Activated CD8-positive, alpha-beta memory T cell treated with anti-CD3 and anti-CD28 coated beads, Interleukin-2, amount 50 U/mL, for 24 hours (primary cell): ENCODE data around the gene DNAJC30.
A peak's percentile ranks its signal among the peaks of the same experiment; 100 is the strongest.
"Not testable (repeated sequence)": the region's sequence is repeated elsewhere in the genome, so short reads cannot be mapped to it uniquely, and the experiment has no call there.

ENCODE experiments used
- DNase-seq: peaks from one replicate; pipeline ENCODE4 v3.0.0-alpha.2; 2020; ENCODE audit errors: extremely low read depth

DNAJC30 gene

DNA sequence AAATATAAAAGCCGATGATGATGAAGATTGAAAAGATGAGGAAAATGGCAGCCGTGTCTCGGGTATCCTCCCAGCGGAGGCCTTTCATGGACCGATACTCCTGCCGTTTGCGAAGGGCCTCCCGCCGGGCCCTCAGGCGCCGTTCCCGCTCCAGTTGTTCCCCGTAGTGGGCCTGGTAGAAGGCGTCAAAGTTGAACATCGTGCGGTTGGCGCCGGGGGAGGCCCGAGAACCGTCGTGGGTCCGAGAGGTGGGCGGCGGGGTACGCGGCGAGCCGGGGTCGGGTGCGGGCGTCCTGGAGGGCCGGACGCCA, 553 bp downstream of the DNAJC30 start:
- no peak for DNase-seq

- DNase-seq, result no peak
Observed at GRCh38 chr7:73681031-73681430, 2.2 kb downstream of the DNAJC30 start.

- no peak for DNase-seq
Observed at GRCh38 chr7:73680501-73680900, 2.8 kb downstream of the DNAJC30 start.

GRCh38 chr7:73679709-73680108, 3.5 kb downstream of the DNAJC30 start:
- no peak for DNase-seq

DNA sequence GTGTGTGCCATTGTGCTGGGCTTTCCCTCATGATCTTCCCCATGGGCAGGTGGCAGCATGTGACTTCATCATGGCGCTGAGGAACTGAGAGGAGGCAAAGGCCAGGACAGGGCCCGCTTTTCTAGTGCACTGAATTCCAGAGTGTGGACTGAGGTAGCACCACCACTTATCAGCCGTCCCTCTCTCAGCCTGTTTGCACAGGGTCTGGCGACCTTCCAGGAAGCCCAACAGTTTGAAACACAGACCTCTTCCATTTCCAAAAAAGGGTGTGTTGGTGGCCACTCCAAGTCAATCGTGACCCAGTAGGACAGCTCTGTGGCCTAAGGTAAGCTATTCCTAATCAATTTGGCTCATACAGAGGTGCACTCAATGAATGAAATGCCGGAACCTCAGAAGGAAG, 4.4 kb downstream of the DNAJC30 start:
- DNase-seq, result no peak

DNA sequence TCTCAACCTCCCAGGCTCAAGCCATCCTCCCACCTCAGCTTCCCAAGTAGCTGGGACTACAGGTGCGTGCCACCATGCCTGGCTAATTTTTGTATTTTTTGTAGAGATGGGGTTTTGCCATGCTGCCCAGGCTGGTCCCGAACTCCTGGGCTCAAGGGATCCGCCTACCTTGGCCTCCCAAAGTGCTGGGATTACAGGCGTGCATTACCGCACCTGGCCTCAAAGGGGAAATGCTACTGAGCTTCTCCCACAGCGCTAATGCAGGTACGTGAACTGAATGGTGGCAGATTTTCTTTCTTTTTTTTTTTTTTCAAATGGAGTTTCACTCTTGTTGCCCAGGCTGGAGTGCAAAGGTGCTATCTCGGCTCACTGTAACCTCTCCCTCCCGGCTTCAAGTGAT, 7.2 kb downstream of the DNAJC30 start:
- DNase-seq, result not testable (repeated sequence)

DNA sequence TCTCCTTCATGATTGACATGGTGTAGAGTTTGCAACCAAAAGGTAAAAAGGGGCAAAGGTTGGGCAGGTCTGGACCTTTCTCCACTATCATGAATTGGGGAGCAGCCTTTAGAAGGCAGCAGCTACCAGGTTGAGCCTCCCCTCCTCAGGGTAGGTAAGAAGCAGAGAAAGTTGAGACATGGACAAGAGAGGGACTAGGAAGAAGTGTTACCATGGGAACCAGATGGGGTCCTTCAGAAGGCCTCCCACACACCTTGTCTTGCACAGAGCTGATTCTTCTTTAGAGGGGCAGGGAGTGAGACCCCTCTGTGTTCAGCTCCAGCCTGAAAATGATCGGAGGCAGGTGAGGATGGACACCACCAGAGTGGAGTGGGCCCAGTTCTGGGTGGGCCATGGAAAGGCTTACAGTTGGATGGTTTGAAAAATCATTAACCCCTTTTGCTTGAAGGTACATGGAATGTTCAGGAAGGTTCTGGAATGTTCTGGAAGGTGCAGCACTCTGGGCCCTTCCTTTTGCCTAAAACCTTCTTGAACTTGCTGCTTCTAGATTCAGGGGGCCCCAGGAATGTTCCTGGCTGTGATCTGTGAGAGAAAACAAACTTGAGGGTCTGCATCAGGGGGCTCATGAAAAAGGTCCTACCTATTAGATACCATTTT, 8.7 kb downstream of the DNAJC30 start:
- no peak for DNase-seq

GRCh38 chr7:73671857-73672445, 11.3 kb downstream of the DNAJC30 start:
- no peak for DNase-seq

DNA sequence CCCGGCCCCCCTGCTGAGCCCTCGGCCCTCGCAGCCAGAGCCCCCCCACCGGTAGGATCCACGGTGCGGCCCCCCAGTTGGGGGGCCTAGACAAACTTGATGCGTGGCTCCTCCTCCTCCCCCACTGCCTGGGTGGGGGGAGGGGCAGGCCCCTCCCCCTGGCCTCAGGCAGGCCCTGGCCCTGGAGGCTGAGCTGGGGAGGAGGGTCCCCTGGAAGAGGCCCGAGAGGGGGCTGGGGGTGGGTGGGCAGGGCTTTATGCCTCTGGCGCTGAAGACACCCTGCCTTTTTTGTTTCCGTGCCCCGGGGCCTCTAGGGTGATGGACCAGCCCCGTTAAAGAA, 12.0 kb downstream of the DNAJC30 start:
- DNase-seq, result no peak

DNA sequence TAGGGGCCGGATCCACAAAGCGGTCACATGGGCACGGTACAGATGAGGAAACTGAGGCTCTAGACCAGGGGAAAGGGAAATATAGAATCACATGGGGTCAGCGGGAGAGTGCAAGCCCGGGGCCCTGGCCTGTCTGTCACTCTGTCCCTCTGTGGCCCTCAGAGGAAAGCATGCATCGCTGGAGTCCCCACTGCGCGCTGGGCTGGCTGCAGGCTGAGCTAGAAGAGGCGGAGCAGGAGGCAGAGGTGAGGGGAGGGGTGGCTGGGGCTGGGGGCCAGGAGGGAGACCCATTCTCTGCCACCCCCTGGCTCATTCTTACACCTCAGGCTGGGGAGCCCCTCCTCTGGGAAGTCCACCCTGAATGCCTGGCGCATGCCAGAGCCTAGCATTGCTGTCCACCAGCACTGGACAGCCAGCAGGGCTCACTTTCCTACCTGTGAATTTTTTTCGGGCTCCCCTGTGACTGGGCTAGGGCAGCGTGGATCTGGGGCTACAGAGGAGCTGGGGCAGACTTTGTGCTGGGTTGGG, 13.3 kb downstream of the DNAJC30 start:
- no peak for DNase-seq

DNA sequence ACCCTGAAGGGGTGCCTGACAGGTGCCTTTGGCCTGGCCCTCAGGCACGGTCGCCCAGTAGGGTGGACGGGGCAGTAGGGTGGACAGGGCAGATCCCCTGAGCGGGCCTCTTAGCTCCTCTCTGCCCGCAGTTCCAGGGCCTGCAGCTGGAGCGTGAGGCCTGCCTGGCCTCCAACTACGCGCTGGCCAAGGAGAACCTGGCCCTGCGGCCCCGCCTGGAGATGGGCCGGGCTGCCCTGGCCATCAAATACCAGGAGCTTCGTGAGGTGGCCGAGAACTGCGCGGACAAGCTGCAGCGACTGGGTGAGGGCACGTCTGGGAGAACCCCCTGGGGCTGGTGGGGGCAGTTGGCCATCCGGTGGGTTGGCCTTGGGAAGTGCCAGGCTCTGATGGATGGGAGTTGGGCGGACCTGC, 14.0 kb downstream of the DNAJC30 start:
- DNase-seq, result no peak

DNA sequence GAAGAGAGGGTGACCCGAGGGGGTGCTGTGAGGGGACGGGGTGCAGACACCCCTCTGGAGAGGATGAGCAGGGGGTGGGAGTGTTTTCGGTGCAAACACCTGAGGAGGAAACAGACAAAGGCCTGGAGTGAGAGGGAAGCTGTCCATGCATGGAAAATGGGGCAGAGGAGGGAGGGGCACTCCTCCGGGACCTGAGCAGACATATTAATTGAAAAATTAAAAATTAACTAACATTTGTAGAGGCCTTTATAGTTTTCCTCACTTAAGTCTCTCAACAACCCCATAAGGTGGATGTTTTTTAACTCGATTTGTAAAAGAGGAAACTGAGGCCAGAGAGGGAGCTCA, 14.4 kb downstream of the DNAJC30 start:
- DNase-seq, result no peak

DNA sequence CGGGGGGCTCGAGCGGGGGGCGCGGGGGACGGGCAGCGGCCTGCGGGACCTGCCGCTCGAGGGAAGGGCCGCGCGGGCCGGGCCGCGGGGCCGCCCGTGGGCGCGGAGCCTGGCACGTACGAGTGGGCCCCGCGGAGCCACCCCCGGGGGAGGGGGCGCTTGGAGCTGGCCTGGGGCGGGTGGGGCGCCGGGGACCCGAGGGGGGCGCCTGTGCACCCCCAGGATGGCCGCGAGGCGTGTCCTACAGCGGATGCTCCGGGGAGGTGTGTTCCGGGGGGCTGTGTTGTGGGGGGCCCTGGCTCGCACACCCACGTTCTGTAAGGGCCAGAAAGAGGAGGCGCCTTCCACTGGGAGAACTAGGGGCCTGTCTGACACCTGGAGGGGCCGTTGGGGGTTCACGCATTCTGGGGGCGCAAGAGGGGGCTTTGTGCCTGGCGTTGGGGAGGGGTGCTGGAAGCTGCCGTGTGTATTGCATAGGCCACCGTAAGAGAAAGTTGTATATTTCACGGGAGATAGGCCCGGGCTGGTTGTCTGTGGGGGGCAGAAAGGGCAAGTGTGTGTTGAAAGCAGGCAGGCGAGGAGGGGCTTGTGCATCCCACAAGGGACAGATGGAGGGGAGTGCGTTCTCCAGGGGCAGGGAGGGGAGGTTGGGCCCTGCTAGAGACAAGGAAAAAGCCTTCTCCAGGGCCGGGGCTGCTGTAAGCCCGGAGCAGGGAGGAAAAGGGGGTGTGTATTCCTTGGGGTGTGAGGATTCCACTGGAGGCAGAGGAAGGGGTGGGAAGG, 15.0 kb downstream of the DNAJC30 start:
- no peak for DNase-seq

- DNase-seq, result peak; percentile 70
Observed at GRCh38 chr7:73667344-73668102, 15.7 kb downstream of the DNAJC30 start, which contains the start of gene VPS37D. VPS37D (plus strand) TSS chr7:73667831; CDS start chr7:73667959, 128 bp downstream.

GRCh38 chr7:73663033-73663432, 20.2 kb downstream of the DNAJC30 start:
- no peak for DNase-seq

- DNase-seq, result not testable (repeated sequence)
Observed at GRCh38 chr7:73660594-73660993, 22.7 kb downstream of the DNAJC30 start.

- no peak for DNase-seq
Observed at GRCh38 chr7:73659983-73660382, 23.3 kb downstream of the DNAJC30 start.

- DNase-seq, result not testable (repeated sequence)
Observed at GRCh38 chr7:73655309-73655708, 27.9 kb downstream of the DNAJC30 start.

DNA sequence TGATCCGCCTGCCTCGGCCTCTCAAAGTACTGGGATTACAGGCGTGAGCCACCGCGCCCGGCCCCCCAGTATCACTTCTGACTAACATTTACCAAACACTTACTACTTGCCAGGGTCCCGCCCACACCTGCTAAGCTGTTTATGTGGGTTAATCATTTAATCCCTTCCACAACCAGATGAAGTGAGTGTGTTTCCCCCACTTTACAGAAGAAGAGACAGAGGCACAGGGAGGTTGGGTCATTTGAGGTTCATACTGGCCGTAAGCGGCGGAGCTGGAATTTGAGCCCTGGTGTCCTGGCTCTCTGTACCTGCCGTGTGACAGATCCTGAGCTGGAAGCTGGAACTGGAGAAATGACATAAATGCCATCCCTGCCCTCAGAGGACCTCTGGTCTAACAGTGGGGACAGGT, 30.7 kb downstream of the DNAJC30 start:
- DNase-seq, result no peak

DNA sequence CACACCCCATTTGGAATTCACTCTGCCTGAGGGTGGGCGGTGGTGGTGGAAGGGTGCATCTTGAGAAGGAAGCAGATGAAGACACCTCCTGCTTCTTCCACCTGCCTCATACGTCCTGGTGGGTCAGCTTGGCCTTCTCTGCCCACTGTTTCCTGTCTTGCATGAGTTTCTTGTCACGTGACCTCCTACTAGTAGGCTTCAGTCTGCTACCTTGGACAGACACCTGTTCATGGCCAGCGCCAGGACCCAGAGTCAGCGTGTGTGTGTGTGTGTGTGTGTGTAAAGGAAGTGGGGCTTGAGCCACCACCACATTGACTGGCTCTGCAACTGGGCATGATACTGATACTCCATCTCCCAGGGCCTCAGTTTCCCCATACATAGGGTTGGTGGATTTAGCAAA, 32.7 kb downstream of the DNAJC30 start:
- DNase-seq, result no peak

- DNase-seq, result no peak
Observed at GRCh38 chr7:73649576-73649975, 33.7 kb downstream of the DNAJC30 start.

DNA sequence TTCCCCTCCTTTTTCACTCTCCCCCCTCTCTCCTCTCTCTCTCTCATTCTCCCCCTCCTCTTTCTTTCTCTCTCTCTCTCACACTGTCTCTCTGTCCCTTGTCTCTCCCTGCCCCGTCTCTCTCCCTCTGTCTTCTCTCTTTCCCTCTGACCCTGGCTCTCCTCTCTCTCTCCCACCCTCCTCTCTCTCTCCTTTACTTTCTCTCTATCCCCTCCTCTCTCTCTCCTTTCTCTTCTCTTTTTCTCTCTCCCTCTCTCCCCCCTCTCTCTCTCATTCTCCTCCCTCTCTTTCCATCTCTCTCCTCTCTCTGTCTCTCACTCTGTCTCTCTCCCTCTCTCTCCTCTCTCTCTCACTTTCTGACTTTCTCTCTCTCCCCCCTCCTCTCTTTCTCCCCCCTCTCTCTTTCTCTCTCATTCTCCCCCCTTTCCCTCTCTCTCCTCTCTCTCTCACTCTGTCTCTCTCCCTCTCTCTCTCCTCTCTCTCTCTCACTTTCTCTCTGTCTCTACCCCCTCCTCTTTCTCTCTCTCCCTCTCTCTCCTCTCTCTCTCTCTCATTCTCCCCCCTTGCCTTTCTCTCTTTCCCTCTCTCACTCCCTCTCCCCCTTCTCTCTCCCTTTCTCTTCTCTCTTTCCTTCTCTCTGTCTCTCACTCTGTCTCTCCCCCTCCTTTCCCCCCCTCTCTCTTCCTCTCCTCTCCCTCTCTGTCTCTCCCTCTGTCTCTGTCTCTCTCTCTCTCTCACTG, 34.5 kb downstream of the DNAJC30 start:
- no peak for DNase-seq
